ENCODE data around the gene CHAC1.

CHAC1 gene

DNA sequence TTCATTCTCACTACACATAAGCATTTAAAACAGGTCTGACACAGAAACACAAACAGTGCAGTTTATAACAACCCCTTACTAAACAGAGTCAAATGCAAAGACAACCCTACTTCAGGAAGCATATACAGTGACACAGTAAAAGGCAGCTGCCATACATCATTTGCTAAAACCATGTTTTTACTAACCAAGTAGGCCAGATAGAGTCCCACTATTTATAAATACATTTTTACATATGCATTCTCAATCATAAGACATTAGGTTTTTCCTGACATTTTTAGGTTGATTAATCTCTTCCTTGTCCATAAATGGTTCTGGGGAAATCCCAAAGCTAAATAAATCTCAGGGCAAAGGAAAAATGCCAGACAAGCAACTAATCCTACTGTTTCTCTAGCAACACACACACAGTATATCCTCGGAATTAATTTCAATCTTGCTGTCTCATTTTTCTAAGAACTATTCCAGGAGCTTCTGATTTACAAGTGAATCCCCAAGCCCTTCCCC, 39.0 kb downstream of the CHAC1 start:
- TF ChIP-seq, protein P1, sequence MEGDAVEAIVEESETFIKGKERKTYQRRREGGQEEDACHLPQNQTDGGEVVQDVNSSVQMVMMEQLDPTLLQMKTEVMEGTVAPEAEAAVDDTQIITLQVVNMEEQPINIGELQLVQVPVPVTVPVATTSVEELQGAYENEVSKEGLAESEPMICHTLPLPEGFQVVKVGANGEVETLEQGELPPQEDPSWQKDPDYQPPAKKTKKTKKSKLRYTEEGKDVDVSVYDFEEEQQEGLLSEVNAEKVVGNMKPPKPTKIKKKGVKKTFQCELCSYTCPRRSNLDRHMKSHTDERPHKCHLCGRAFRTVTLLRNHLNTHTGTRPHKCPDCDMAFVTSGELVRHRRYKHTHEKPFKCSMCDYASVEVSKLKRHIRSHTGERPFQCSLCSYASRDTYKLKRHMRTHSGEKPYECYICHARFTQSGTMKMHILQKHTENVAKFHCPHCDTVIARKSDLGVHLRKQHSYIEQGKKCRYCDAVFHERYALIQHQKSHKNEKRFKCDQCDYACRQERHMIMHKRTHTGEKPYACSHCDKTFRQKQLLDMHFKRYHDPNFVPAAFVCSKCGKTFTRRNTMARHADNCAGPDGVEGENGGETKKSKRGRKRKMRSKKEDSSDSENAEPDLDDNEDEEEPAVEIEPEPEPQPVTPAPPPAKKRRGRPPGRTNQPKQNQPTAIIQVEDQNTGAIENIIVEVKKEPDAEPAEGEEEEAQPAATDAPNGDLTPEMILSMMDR (IDR thresholded peaks at IDR 0.05) = no peak

DNA sequence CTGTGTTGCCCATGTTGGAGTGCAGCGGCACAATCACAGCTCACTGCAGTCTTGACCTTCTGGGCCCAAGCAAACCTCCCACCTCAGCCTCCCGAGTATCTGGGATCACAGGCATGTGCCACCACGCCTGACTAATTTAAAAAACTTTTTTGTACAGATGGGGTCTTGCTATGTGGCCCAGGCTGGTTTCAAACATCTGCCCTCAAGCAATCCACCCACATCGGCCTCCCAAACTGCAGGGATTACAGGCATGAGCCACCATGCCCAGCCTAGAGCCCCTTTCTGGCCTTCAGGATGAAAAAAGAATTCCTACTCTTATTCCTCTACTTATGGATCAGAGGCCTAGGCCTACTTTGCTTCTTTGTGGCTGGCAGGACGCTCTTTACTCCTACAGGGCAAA, 39.6 kb downstream of the CHAC1 start:
- TF ChIP-seq, protein P1 (IDR thresholded peaks at IDR 0.05) = no peak

DNA sequence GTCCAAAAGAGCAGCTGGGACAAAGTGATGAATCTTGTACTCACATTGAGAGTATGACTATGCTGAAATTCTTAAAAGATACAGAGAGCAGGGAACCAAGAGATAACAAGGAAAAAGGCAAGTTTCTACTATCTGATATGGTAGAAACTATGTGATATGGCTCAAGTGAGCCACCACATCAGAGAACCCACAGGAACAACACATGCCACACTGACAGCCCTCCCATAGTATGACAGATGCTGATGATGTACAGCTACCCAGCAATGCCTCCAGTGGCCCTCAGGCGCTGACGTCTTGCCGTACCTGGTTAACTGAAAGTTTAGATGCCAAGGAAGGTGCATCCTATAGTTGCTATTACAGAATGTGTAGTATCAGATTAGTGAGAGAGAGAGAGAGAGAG, 42.4 kb downstream of the CHAC1 start:
- TF ChIP-seq, protein P1 (IDR thresholded peaks at IDR 0.05) = no peak

DNA sequence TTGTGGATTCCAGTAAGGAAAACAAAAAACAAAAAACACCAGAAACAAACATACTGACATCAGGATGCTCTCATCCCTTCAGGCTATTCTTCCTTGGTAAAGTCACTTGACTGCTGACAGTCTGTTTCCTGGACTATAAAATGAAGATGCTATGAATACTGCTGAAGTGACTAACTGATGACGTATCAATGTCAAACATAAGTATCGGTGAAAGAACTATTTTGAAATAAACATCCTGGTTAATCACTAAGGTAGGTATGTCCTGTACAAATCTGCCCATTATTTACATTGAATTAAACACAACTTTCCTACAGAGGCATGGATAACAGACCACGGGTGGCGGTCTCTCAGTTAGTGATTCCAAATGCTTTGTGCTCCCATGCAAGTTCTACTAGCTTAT, 45.9 kb downstream of the CHAC1 start:
- TF ChIP-seq, protein P1 (IDR thresholded peaks at IDR 0.05) = no peak

DNA sequence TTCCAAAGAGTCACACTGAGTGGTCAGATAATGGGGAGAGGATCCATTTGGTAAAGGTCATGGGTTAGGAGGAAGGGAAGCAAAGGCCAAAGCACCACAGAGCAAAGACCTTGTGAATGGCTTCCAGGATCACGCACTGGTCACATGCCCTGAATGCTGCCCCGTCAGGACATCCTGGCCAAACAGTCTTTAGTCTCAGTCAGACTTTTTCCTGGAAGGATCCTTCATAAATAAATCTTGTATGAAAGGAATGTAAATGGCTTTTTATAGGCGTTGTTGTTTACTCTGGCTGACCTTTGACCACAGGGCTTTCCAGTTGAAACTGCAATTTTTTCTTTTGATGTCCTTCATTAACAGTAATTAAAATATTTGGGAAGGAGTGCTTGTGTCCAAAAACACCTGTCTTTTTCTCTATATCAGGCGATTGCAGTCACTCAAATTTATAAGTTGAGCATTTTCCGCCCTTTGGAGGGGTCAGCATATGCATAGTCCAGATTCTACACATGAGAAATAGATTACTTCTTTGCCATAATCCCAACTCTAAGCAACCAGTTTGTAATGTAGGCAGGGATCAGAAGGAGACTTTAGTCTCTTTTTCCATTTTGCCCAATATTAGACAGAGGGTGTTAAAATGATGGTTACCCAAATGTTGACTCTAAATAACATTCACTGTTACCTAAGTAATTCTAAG, 48.4 kb downstream of the CHAC1 start:
- TF ChIP-seq, protein P1 (IDR thresholded peaks at IDR 0.05) = no peak

DNA sequence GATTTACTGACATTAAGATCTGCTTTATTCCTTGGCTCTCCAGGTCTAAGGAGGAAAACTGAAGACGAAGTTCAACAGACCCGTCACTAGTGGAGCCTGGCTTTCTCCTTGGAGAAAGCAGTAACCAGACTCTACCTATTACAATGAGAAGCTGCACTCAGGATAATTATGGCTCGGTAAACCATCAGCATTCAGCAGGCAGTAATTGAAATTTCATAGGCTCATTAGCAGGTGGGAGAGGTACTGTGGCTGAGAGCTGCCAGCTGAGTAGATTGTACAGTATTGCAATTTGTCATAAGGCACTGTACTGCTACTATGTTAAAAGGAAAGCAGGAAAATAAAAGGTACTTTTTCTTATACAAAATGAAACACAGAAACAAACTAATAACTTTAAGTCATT, 51.2 kb downstream of the CHAC1 start:
- TF ChIP-seq, protein P1 (IDR thresholded peaks at IDR 0.05) = no peak

Measured in LNCAP (cell line).